Suppressor macrophage treated with lipopolysaccharide for 4 hours (primary cell): Measurements from ENCODE around the gene NBAS.
"Not testable (repeated sequence)": the region's sequence is repeated elsewhere in the genome, so short reads cannot be mapped to it uniquely, and the experiment has no call there.

Experiments
- DNase-seq: peaks from one replicate; pipeline ENCODE4 v3.0.0-alpha.2; 2020

Gene NBAS

DNA sequence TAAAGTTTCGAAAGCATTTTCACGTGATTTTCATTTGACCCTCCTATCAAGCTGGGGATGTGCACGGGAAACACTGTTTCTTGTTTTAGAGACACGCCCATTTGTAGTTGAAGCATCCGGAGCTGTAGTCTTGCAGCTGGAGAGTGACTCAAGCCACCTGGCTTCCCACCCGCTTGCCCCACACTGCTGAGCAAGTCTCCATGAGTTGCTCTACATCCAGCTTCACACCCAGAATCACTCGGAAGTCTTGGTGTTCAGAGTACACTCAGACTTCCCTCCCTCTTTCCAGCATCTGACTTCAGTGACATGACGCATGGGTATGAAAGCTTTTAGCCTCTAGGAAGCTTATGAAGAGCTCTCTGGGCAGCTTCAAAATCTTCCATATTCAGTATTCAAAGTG, 262.4 kb downstream of the NBAS start:
- DNase-seq: no peak

DNA sequence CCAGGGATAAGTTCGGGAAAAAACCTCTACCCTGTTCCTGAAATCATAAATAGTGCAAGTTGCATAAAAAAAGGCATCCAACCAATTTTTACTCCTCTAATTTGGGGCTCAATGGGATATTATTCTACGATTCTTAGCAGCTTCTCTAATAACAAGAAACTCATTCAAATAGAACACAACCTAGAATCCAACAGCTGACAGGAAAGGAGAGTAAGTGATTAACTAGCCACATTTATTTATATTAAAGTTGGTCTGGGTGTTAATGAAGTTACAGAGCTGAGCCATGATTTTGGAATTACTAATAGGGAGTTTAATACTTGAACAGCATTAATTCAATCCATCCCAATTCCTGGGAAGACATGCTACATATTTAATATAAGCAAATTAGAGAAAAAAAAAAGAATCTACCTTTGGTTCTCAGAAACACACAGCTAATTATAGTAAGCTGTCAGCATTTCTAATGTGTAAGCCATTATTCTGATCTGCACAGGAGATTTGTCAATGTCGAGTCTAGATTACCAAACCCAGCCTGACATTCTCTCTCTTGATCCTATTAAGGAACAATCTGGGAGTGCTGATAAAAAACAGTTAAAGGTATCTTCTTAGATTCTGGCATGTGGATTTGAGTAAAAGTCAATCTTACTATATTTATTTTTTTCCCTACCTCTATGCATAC, 267.7 kb downstream of the NBAS start:
- DNase-seq: no peak

DNA sequence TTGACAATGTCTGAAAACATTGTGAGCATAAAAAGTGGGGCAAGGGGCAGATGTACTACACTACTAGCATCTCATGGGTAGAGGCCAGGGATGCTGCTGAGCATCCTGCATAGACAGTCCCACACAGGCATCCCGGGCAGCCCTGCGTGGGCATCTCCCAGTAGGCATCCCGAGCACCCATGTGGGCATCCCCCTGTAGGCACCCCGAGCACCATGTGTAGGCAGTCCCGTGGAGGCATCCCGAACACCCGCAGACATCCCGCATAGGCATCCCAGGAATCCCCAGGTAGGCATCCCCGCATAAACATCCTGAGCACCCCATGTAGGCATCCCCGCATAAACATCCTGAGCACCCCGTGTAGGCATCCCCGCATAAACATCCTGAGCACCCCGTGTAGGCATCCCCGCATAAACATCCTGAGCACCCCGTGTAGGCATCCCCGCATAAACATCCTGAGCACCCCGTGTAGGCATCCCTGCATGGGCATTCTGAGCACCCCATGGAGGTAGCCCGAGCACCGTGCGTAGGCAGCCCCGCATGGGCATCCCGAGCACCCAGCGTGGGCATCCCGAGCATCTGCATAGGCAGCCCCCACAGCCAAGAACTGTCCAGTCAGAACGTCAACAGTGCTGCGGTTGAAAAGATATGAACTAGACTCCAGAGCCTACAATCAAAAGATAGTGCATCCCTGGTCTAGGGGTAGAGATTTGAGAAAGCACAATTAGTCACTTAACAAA, 273.5 kb downstream of the NBAS start:
- no peak for DNase-seq

DNA sequence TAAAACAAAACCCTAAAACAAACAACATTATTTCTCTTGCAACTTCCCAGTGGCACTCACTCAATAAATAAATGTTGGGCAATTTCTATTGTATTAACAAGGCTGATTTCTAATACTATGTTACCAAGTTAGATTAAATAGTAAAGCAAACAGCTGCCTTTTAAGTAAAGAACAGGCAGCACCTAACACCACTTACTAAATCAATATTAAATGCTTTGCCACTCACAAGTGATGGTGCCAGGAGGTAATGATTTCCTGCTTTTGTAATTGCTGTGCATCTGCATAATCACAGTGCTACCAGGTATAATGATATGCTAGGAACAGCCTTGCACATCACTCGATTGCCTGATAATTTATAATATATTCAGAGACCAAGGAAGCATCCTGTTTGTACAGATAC, 276.5 kb downstream of the NBAS start:
- no peak for DNase-seq

DNA sequence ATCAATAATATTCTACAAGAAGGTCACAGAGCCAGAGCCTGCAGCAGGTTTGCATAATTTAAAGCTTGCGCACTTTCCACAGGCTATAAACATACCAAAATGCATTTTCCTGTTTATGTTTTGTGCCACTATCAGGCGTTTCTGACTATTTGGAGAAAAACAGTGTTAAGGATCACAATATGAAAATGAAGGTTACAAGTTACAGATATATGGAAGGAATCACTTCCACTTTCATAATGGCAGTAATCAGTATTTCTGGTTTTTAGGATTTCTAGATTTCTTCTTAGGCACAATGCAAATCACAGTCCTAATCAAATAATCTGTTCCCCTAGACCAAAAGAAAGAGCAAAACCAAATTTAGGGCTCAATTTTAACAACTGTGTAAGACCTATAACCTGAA, 279.5 kb downstream of the NBAS start:
- no peak for DNase-seq

DNA sequence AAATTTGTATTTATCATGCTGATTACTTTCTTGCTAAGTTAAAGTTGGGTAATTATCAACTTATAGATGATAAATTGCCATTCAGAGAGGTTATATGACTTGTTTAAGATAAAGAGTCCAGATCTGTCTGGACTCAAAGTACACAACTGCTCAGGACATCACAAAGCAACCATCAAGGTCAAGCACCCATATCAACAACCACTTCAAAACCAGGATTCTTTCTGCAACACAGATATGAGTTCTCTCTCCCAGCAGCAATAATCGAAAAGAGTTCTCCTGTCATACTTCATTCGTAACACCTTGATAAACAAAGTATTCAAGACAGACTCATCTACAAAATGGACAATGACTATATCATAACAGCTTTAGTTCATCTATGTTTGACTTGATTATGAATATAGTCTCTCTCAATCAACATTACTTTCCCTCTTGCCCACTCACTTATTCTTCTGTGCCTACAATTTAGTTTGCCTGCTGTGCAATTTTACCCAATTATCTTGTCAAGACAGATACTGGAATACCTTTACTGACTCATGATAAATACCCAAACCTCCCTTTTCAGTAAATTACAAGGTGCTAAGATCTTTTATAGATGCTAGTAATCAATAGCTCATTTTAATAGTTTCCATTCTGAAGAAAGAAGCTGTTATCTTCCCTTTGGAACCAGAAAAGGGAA, 281.8 kb downstream of the NBAS start:
- DNase-seq: no peak

DNA sequence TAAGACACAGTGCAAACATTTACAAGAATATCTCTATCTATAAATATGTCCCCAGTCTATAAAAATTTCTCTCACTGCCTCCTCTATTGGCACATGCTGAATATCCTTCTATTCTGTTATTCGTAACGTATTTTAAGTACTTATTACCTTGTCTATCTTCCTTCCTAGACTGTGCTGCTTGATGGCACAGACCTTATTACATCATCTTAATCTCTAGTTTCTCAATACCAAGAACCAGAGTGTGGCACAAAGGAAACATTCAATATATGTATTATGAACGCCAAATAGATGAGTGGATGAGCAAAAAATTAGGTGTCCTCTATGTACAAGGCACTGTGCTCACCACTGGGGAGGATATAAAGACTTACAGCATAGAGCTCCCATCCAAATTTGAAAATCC, 282.8 kb downstream of the NBAS start:
- DNase-seq: no peak

DNA sequence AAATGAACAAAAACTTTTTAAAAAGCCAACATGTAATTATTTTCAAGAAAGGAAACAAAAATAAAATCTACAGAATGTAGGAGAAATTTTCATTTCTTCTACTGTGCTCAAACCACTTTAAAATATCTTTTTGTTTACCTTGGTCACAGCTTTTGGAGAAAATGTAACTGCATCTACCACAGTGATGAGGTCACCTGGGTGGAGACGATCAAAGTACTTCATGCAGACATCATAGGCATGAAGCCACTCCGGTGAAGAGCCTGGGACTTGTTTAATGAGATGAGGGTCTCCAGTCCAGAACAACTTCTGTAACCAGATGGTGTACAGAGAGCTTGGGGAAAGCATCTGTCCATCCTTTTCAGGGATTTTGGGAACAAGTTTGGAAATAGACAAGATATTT, 285.8 kb downstream of the NBAS start:
- DNase-seq: no peak

DNA sequence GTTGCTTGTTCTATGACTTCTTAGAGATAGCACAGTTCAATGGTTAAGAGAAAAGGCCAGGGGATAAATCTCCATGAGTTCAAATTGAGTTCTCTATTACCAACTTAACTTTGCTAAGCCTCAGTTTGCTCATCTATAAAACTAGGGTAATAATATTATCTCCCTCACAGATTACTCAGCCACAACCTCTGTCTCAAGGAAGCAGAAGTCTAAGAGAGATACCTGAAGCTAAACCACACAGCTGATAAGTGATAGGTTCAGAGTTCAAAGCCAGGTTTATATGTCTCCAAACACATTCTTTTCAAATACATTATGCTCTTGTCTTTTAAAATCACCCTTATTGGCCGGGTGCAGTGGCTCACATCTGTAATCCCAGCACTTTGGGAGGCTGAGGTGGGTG, 287.7 kb downstream of the NBAS start:
- DNase-seq: no peak

DNA sequence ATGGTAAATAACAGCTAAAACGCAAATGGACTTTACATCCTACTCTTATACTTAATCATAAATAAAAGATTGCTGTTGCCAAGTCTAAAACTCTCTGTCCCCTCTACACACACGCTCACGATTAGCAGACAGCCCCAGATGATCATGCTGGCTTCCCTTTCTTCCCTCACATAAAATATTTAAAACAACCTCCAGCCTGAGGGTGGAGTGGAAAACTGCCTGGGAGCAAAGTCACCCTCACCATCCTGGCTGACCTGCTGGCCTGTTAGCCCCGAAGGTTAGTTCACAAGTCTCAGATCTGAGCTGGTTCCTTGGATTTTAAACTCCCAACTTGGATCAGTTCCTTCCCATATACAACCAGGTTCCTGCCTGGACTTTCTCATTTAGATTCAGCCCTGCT, 288.2 kb downstream of the NBAS start:
- DNase-seq: no peak

DNA sequence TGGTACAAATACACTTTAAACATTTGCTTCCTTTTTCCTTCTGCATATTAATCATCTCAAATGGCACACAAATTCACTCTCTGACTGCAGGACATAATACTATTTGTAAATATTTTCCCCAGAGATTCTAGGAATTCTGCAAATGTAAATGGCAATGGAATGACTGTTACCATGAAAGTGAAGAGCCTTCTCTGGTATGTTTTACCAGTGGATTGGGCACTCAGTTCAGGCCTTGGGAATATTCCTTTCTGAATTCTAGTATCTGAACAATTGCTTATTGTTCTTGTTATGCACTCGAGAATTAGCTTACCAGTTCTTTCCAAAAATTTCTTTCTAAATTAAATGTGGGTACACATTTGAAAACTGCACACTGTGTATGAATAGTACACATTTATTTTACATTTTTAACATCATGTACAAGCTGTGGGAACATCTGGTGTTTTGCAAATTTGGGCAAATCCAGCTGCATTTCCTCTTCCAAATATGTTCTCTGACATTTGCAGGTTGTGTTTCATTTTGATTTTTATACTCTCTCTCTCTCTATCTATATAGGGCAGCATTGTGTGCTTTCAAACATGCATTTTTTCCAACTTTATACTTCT, 289.1 kb downstream of the NBAS start:
- DNase-seq: no peak

DNA sequence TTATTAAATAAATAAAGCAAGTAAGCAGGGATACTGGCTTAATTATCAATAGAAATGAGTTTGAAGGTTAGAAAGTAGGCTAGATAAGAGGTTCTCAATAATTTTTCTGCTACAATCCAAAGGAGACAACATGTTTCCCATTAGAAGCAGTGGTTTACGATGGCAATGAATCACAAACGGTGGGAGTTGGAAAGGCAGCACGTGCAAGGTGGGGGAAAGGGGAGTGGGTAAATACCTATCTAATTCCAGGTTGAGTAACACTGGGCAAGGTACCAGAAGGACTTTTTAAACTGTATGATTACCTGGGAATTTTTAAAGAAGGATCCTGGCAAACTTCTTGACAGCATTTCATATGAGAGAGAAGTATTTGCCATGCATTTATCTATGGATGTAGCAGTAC, 289.9 kb downstream of the NBAS start:
- no peak for DNase-seq

DNA sequence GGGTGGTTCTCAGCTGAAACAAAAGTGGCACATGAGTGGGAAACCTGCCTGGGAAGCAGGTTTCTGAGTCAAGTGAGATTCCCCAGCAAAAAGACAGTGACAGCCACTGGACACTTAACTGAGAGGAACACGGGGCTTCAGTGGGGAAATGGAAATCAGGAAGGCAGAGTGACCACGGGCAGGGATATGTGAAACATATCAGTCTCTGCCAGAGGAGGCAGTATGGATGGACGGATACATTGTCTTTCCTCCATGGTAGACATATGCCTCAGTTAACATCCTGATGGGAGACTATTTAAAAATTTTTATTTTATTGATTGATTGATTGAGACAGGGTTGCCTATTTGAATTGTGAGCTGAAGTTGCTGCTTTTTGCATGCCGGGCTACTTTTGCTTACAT, 292.1 kb downstream of the NBAS start:
- no peak for DNase-seq

DNA sequence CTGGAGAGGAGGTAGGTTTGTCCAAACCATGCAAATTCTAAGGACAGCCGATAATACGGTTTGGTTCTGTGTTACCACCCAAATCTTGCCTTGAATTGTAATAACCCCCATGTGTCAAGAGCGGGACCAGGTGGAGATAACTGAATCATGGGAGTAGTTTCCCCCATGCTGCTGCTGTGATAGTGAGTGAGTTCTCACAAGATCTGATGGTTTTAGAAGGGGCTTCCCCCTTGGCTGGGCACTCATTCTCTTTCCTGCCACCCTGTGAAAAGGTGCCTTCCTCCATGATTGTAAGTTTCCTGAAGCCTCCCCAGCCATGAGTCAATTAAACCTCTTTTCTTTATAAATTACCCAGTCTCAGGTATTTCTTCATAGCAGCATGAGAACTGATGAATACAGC, 295.2 kb downstream of the NBAS start:
- no peak for DNase-seq

DNA sequence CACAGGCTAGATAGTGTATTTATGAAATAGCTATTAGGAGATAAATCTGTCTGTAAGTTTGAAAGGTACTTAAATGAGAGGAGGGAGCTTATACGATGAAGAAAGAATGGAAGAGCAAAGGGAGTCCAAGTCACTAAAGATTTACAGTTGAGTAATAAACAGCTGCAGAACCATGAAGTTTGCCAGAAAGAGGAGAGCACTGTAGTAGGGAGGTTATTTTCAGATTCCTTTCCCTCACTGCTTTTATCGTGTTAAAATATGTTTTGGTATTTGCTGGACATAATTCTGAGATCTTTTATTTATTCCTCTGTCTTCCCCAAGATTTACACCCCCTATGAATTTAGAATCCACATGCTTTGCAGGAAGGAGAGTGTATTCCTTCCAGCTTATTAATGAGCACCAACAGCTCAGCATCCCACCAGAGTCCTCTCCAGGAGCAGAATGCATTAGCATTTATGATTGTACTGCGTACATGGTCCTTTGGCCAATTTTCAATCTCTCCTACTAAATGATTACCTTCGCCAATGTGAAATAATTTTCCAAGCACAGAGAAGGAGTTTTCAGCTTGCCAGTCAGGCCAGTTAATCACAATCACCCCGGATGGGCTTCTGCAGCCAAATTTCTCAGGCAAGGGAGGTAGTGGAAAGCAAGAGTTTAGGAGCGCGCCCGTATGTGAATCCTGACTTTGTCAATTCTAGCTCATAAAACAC, 297.0 kb downstream of the NBAS start:
- DNase-seq: no peak

DNA sequence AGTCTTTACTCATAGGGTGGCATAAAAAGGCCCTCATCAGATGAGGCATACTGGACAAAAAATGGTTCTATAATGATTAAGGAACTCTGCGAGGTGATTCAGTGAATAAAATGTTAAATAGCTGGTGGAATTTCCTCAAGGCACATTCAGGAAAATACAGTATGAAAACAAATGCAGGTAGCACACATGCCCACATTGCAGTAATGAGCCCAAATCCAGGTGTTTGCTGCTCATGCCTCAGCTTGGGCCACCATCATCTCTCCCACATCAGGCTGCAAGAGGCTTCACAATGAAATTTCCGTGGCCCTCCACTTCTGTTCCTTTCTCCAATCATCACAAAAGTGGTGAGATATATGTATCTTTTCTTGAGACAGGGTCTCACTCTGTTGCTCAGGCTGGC, 298.3 kb downstream of the NBAS start:
- DNase-seq: no peak

DNA sequence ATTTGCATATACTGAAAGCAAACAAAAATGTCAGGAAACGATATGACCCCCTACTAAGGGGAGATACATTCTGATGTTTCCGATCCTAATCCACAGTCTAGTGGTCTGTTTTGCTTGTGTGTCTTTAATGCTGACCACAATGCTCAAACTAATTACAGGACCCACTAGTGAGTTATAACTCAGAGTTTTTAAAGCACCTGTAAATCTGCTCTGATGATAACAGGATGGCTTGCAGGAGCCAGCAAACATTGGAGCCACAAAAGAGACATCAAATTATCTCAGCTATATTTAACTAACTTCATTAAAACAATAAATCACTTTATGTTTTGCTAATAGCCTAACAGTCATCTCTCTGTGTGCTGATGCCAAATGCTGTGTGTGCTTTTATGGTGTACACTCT, 300.3 kb downstream of the NBAS start:
- DNase-seq: no peak

DNA sequence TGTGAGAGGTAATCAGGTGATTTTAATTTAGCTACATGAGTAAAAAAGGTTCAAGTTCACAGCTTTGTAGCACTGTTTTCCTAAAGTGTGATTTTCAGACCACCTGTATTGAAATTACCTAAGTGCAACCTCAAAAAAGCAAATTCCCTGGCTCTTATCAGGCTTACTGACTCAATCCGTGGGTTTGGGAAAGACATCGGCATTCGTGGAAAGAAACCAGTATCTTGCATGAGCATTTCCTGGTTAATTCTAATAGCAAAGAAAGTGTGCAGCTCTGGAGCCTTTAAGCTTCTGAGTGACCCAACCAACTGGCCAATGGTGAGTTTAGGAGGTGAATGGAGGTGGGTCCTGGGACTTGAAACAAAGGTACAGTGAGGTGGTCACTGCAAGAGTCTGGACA, 300.9 kb downstream of the NBAS start:
- DNase-seq: no peak

DNA sequence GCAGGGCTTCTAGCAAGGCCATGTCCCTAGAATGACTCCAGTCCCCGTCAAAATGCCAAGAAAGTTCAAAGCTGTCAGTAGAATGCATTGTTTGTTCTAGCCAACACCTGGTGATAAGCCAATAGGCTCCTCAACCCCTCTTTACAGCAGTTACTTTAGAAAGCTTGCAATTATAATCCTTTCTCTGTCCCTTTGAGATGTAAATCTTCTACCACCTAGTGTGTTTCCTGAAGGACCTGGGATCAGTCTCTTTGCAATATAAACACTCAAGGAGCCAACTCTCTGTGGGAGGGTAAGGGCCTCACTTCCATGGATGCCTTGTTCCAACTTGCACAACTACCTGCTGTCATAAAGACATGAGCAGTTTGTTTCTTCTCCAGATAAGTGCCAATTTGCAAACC, 301.8 kb downstream of the NBAS start:
- no peak for DNase-seq

DNA sequence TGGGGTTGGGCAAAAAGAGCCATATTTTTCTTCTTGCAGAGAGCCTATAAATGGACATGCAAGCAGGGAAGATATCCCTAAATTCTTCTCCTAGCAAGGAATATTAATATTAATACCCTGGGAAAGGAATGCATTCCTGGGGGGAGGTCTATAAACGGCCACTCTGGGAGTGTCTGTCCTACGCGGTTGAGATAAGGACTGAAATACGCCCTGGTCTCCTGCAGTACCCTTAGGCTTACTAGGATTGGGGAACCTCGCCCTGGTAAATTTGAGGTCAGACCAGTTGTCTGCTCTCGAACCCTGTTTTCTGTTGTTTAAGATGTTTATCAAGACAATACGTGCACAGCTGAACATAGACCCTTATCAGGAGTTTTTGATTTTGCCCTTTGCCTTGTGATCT, 302.7 kb downstream of the NBAS start:
- not testable (repeated sequence) for DNase-seq

DNA sequence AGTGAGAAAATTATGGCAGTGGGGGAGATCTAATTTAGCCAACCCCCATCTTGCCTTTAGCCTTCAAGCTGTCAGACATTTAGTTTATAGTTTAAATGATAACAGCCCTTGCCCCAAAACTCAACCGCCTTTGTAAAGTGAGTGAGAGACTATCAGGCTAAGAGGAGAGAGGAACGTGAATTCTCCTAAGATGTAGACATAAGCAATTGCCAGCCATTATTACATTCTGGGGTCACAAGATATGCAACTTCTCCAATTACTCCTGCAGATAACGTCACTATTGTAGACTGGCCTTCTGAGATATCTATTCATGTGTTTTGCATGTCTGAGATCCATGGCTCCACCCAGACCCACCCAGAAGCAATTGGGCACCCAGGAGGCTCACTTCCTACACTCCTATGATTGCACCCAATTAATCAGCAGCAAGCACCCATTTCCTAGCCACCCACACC, 307.3 kb downstream of the NBAS start:
- no peak for DNase-seq

DNA sequence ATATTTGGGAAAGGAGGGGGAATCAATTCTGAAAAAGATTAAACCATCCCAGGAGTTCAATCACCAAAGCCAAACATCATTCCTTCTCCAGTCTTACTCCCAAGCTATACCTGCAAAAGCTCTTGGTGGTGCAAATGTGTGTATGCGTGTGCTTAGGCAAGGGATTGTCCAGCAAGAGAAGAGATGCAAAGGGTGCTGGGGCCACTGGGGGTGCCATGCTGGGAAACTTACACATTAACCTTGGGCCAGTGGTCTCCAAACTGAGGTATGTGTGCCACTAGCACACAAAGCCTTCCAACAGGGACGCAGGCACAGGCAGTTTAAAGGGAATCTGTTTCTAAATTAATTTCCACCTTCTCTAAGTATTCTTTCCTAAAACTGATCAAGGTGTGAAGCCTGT, 307.9 kb downstream of the NBAS start:
- no peak for DNase-seq

DNA sequence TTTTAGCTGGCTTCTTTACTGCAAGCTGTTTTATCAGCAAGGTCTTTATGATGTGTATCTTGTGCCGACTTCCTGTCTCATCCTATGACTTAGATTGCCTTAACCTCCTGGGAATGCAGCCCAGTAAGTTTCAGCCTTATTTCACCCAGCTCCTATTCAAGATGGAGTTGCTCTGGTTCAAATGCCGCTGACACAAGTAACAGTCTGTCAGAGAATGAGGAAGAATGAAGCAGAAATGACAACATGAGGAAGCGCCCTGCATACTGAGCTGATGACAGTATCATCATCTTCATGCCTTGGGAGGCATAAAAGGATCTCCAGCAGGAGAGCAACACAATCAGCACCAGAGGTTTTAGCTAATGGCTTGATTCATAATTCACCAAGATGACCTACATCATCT, 309.4 kb downstream of the NBAS start:
- DNase-seq: no peak
